ENCODE results near the gene IMP3. TPM values are rescaled to one million over a fixed set of nuclear protein-coding genes. Genes with fewer than 3 reads are reported as not detected.

Gene IMP3
- total and polyA plus RNA-seq, 2 donors (not counting 3 experiments of a cell fraction or from before 2014, with no cell fraction given): 41.3 to 64.0 TPM

GRCh38 chr15:75606026-75606425 lies 34.0 kb downstream of the IMP3 start:
- ChIA-PET CTCF (interaction anchor here (0.6 to 1.0 kb wide), 2 partner anchors 8 to 97 kb away, joined by 3 read pairs; no protein-coding TSS in a partner anchor), POLR2A (no interaction called here)
- no peaks in the 10 kb centered on the region for H4K20me1 ChIP-seq (replicated peaks; ENCODE audit: control insufficient read depth, extremely low read depth, insufficient read depth, low read length)
- DNase-seq (ENCODE audit: low read depth, low spot score) (no peak), FAIRE-seq (peak; percentile 31)
- H3K4me1 ChIP-seq (ENCODE audit: control insufficient read depth, extremely low read depth, insufficient read depth, low read length): no peaks in the 10 kb centered on the region
- H3K4me2 ChIP-seq (ENCODE audit: insufficient read depth, low read length): no peak overlapping the region
- no peak overlapping the region for H3K27ac ChIP-seq (ENCODE audit: insufficient read depth, low read depth, low read length)
- H3K9ac ChIP-seq (replicated peaks; ENCODE audit: extremely low read depth, insufficient read depth, low read length): no peak overlapping the region
- H3K36me3 ChIP-seq (ENCODE audit: control insufficient read depth in 2 of 2, extremely low read depth in 1 of 2, insufficient read depth in 2 of 2, low read length in 2 of 2): peaks cover 8 to 21% of the 10 kb centered on the region in 2 experiments
- intact Hi-C loops (cut with micrococcal nuclease): no loop called here
- no peak overlapping the region for H3K4me3 ChIP-seq (replicated peaks in 1 of 3; ENCODE audit: insufficient read depth in 1 of 3, low read depth in 1 of 3, low read length in 3 of 3)
- no TSS peak for BruUV-seq (replicated peaks)
- TF ChIP-seq GATA2 (IDR thresholded peaks at IDR 0.05; ENCODE audit: insufficient read depth, insufficient read length, low read depth, low read length) (no peak), FOS (IDR thresholded peaks at IDR 0.05; ENCODE audit: borderline replicate concordance, insufficient read depth, low read length) (no peak), CTCF (IDR thresholded peaks at IDR 0.05; ENCODE audit: extremely low read depth in 1 of 2, insufficient read depth in 1 of 2, low read depth in 1 of 2, low read length in 2 of 2) (no peak), POLR2A (IDR thresholded peaks at IDR 0.05; ENCODE audit: low read depth, low read length) (no peak), JUN (IDR thresholded peaks at IDR 0.05; ENCODE audit: borderline replicate concordance, insufficient read depth, insufficient read length, low read depth) (no peak)
- dilution Hi-C loops (cut with MboI; ENCODE audit: extremely low pct_ligation_motif_present, low sequenced_read_pairs): no loop called here
- H3K79me2 ChIP-seq (ENCODE audit: control insufficient read depth, insufficient read depth, low read length): no peaks in the 10 kb centered on the region
- H3K9me3 ChIP-seq (replicated peaks; ENCODE audit: control insufficient read depth, insufficient read depth, low read length): no peaks in the 10 kb centered on the region
- no peaks in the 10 kb centered on the region for H3K9me1 ChIP-seq (replicated peaks; ENCODE audit: control insufficient read depth, extremely low read depth, insufficient read depth, low read length)
- H2AFZ ChIP-seq (ENCODE audit: low read depth, low read length): no peak overlapping the region
- H3K27me3 ChIP-seq (ENCODE audit: control insufficient read depth in 2 of 2, insufficient read depth in 2 of 2, low read length in 2 of 2): no peaks in the 10 kb centered on the region

- H3K4me3 ChIP-seq (replicated peaks in 1 of 3; ENCODE audit: insufficient read depth in 1 of 3, low read depth in 1 of 3, low read length in 3 of 3): no peak overlapping the region
- CTCF ChIA-PET: interaction anchor here (1.9 to 2.5 kb wide), 2 partner anchors 10 to 48 kb away, joined by 6 to 16 read pairs; partner anchors contain the start of gene SNX33
- H3K27me3 ChIP-seq (ENCODE audit: control insufficient read depth in 2 of 2, insufficient read depth in 2 of 2, low read length in 2 of 2): no peaks in the 10 kb centered on the region
- DNase-seq (ENCODE audit: low read depth, low spot score) (no peak), FAIRE-seq (no peak)
- no peaks in the 10 kb centered on the region for H3K9me1 ChIP-seq (replicated peaks; ENCODE audit: control insufficient read depth, extremely low read depth, insufficient read depth, low read length)
- no peaks in the 10 kb centered on the region for H3K9me3 ChIP-seq (replicated peaks; ENCODE audit: control insufficient read depth, insufficient read depth, low read length)
- TF ChIP-seq JUN (IDR thresholded peaks at IDR 0.05; ENCODE audit: borderline replicate concordance, insufficient read depth, insufficient read length, low read depth) (no peak), GATA2 (IDR thresholded peaks at IDR 0.05; ENCODE audit: insufficient read depth, insufficient read length, low read depth, low read length) (no peak), MAX (IDR thresholded peaks at IDR 0.05; ENCODE audit: insufficient read depth, insufficient read length) (no peak), FOS (IDR thresholded peaks at IDR 0.05; ENCODE audit: borderline replicate concordance, insufficient read depth, low read length) (no peak), POLR2A (IDR thresholded peaks at IDR 0.05; ENCODE audit: low read depth, low read length) (no peak), POLR2AphosphoS5 (IDR thresholded peaks at IDR 0.05; ENCODE audit: insufficient read depth, low read depth, low read length) (no peak), CTCF (IDR thresholded peaks at IDR 0.05; ENCODE audit: extremely low read depth in 1 of 2, insufficient read depth in 1 of 2, low read depth in 1 of 2, low read length in 2 of 2) (no peak), EZH2 (IDR thresholded peaks at IDR 0.05; ENCODE audit: borderline replicate concordance, low read depth, low read length, severe bottlenecking) (no peak), MYC (IDR thresholded peaks at IDR 0.05; ENCODE audit: low read depth, low read length) (no peak)
- no peak overlapping the region for H3K4me2 ChIP-seq (ENCODE audit: insufficient read depth, low read length)
- BruUV-seq (replicated peaks): no TSS peak
- no peaks in the 10 kb centered on the region for H4K20me1 ChIP-seq (replicated peaks; ENCODE audit: control insufficient read depth, extremely low read depth, insufficient read depth, low read length)
- intact Hi-C loops (cut with micrococcal nuclease) (no loop called here), dilution Hi-C loops (cut with MboI; ENCODE audit: extremely low pct_ligation_motif_present, low sequenced_read_pairs) (loop anchor here (25.0 kb wide), 1 partner anchor 137 kb away; the partner anchor contains the start of gene SIN3A)
- peaks cover 9% of the 10 kb centered on the region for H3K4me1 ChIP-seq (ENCODE audit: control insufficient read depth, extremely low read depth, insufficient read depth, low read length)
- H3K36me3 ChIP-seq (ENCODE audit: control insufficient read depth in 2 of 2, extremely low read depth in 1 of 2, insufficient read depth in 2 of 2, low read length in 2 of 2): peaks cover 8% of the 10 kb centered on the region in 2 experiments
- POLR2A ChIA-PET: no interaction called here
- H3K27ac ChIP-seq (ENCODE audit: insufficient read depth, low read depth, low read length): no peak overlapping the region
- no peak overlapping the region for H3K9ac ChIP-seq (replicated peaks; ENCODE audit: extremely low read depth, insufficient read depth, low read length)
- no peak overlapping the region for H2AFZ ChIP-seq (ENCODE audit: low read depth, low read length)
- no peaks in the 10 kb centered on the region for H3K79me2 ChIP-seq (ENCODE audit: control insufficient read depth, insufficient read depth, low read length)
These were observed 40.6 kb downstream of the IMP3 start for GRCh38 chr15:75599401-75599800.

All from endothelial cell of umbilical vein (primary cell).